ENCODE data around the gene SLC12A8.

The SLC12A8 gene

GRCh38 chr3:125151916-125152315 is 60.6 kb downstream of the SLC12A8 start:
- H3K4me1 ChIP-seq (ENCODE audit: control insufficient read depth, insufficient read depth, low read length, poor library complexity, severe bottlenecking), result peaks cover 38% of the 10 kb centered on the region
- WGBS, 2 experiments (ENCODE audit: insufficient coverage in 2 of 2), result 90% methylated on average over 1 of the region's 1 CpG; no CpG with 5 or more reads in 1 of the 2 experiments
- H3K27ac ChIP-seq (ENCODE audit: low read depth, low read length, severe bottlenecking), result no peak overlapping the region

GRCh38 chr3:125151442-125151817 is 61.1 kb downstream of the SLC12A8 start:
- H3K4me1 ChIP-seq (ENCODE audit: control insufficient read depth, insufficient read depth, low read length, poor library complexity, severe bottlenecking), result peaks cover 38% of the 10 kb centered on the region
- H3K36me3 ChIP-seq (ENCODE audit: control insufficient read depth, insufficient read depth, low read length), result no peaks in the 10 kb centered on the region
- H3K27ac ChIP-seq (ENCODE audit: low read depth, low read length, severe bottlenecking), result no peak overlapping the region
- no peak overlapping the region for H3K4me3 ChIP-seq (ENCODE audit: extremely low read depth, insufficient read depth, low read length, poor library complexity, severe bottlenecking)
- H3K9me3 ChIP-seq (ENCODE audit: control insufficient read depth, low read length), result no peaks in the 10 kb centered on the region
- 90 to 93% methylated on average over 7 to 8 of the region's 9 CpGs for WGBS, 2 experiments (ENCODE audit: insufficient coverage in 2 of 2)

More at GRCh38 chr3:125151916-125152315, 60.6 kb downstream of the SLC12A8 start:
- Histone ChIP-seq H3K4me3 (ENCODE audit: extremely low read depth, insufficient read depth, low read length, poor library complexity, severe bottlenecking) (no peak overlapping the region), H3K36me3 (ENCODE audit: control insufficient read depth, insufficient read depth, low read length) (no peaks in the 10 kb centered on the region), H3K9me3 (ENCODE audit: control insufficient read depth, low read length) (no peaks in the 10 kb centered on the region)

- H3K36me3 ChIP-seq (ENCODE audit: control insufficient read depth, insufficient read depth, low read length), result no peaks in the 10 kb centered on the region
- no peak overlapping the region for H3K27ac ChIP-seq (ENCODE audit: low read depth, low read length, severe bottlenecking)
- H3K4me3 ChIP-seq (ENCODE audit: extremely low read depth, insufficient read depth, low read length, poor library complexity, severe bottlenecking), result no peak overlapping the region
- H3K4me1 ChIP-seq (ENCODE audit: control insufficient read depth, insufficient read depth, low read length, poor library complexity, severe bottlenecking), result peaks cover 33% of the 10 kb centered on the region
- H3K9me3 ChIP-seq (ENCODE audit: control insufficient read depth, low read length), result no peaks in the 10 kb centered on the region
- 80 to 83% methylated on average over 12 of the region's 14 CpGs for WGBS, 2 experiments (ENCODE audit: insufficient coverage in 2 of 2)
Measured at GRCh38 chr3:125150525-125151441, 61.8 kb downstream of the SLC12A8 start.

GRCh38 chr3:125149462-125149861 is 63.1 kb downstream of the SLC12A8 start:
- H3K4me3 ChIP-seq (ENCODE audit: extremely low read depth, insufficient read depth, low read length, poor library complexity, severe bottlenecking), result no peak overlapping the region
- H3K27ac ChIP-seq (ENCODE audit: low read depth, low read length, severe bottlenecking), result no peak overlapping the region
- no peaks in the 10 kb centered on the region for H3K9me3 ChIP-seq (ENCODE audit: control insufficient read depth, low read length)
- H3K36me3 ChIP-seq (ENCODE audit: control insufficient read depth, insufficient read depth, low read length), result no peaks in the 10 kb centered on the region
- peaks cover 36% of the 10 kb centered on the region for H3K4me1 ChIP-seq (ENCODE audit: control insufficient read depth, insufficient read depth, low read length, poor library complexity, severe bottlenecking)

GRCh38 chr3:125148836-125149235 is 63.7 kb downstream of the SLC12A8 start:
- H3K4me3 ChIP-seq (ENCODE audit: extremely low read depth, insufficient read depth, low read length, poor library complexity, severe bottlenecking), result no peak overlapping the region
- H3K27ac ChIP-seq (ENCODE audit: low read depth, low read length, severe bottlenecking), result no peak overlapping the region
- H3K36me3 ChIP-seq (ENCODE audit: control insufficient read depth, insufficient read depth, low read length), result no peaks in the 10 kb centered on the region
- H3K4me1 ChIP-seq (ENCODE audit: control insufficient read depth, insufficient read depth, low read length, poor library complexity, severe bottlenecking), result peaks cover 42% of the 10 kb centered on the region
- 75 to 89% methylated on average over 11 to 13 of the region's 17 CpGs for WGBS, 2 experiments (ENCODE audit: insufficient coverage in 2 of 2)
- no peaks in the 10 kb centered on the region for H3K9me3 ChIP-seq (ENCODE audit: control insufficient read depth, low read length)

GRCh38 chr3:125148016-125148812 is 64.3 kb downstream of the SLC12A8 start:
- Histone ChIP-seq H3K27ac (ENCODE audit: low read depth, low read length, severe bottlenecking) (no peak overlapping the region), H3K4me3 (ENCODE audit: extremely low read depth, insufficient read depth, low read length, poor library complexity, severe bottlenecking) (no peak overlapping the region), H3K4me1 (ENCODE audit: control insufficient read depth, insufficient read depth, low read length, poor library complexity, severe bottlenecking) (peaks cover 48% of the 10 kb centered on the region), H3K36me3 (ENCODE audit: control insufficient read depth, insufficient read depth, low read length) (no peaks in the 10 kb centered on the region), H3K9me3 (ENCODE audit: control insufficient read depth, low read length) (no peaks in the 10 kb centered on the region)
- WGBS, 2 experiments (ENCODE audit: insufficient coverage in 2 of 2), result 79 to 95% methylated on average over 4 to 5 of the region's 7 CpGs

GRCh38 chr3:125147491-125147820 is 65.1 kb downstream of the SLC12A8 start:
- WGBS, 2 experiments (ENCODE audit: insufficient coverage in 2 of 2), result 78 to 85% methylated on average over 4 of the region's 6 CpGs
- Histone ChIP-seq H3K4me1 (ENCODE audit: control insufficient read depth, insufficient read depth, low read length, poor library complexity, severe bottlenecking) (peaks cover 55% of the 10 kb centered on the region), H3K4me3 (ENCODE audit: extremely low read depth, insufficient read depth, low read length, poor library complexity, severe bottlenecking) (no peak overlapping the region), H3K9me3 (ENCODE audit: control insufficient read depth, low read length) (no peaks in the 10 kb centered on the region), H3K36me3 (ENCODE audit: control insufficient read depth, insufficient read depth, low read length) (no peaks in the 10 kb centered on the region), H3K27ac (ENCODE audit: low read depth, low read length, severe bottlenecking) (peak overlapping the region; percentile 31)

GRCh38 chr3:125146626-125147490 is 65.7 kb downstream of the SLC12A8 start:
- Histone ChIP-seq H3K9me3 (ENCODE audit: control insufficient read depth, low read length) (no peaks in the 10 kb centered on the region), H3K27ac (ENCODE audit: low read depth, low read length, severe bottlenecking) (peak overlapping the region; percentile 31), H3K4me1 (ENCODE audit: control insufficient read depth, insufficient read depth, low read length, poor library complexity, severe bottlenecking) (peaks cover 58% of the 10 kb centered on the region), H3K36me3 (ENCODE audit: control insufficient read depth, insufficient read depth, low read length) (no peaks in the 10 kb centered on the region), H3K4me3 (ENCODE audit: extremely low read depth, insufficient read depth, low read length, poor library complexity, severe bottlenecking) (no peak overlapping the region)
- 85 to 88% methylated on average over 20 to 21 of the region's 22 CpGs for WGBS, 2 experiments (ENCODE audit: insufficient coverage in 2 of 2)

GRCh38 chr3:125145751-125146475 is 66.6 kb downstream of the SLC12A8 start:
- 81 to 100% methylated on average over 6 of the region's 10 CpGs for WGBS, 2 experiments (ENCODE audit: insufficient coverage in 2 of 2)
- H3K4me1 ChIP-seq (ENCODE audit: control insufficient read depth, insufficient read depth, low read length, poor library complexity, severe bottlenecking), result peaks cover 56% of the 10 kb centered on the region
- H3K4me3 ChIP-seq (ENCODE audit: extremely low read depth, insufficient read depth, low read length, poor library complexity, severe bottlenecking), result no peak overlapping the region

More at GRCh38 chr3:125145751-125146475, 66.6 kb downstream of the SLC12A8 start:
- H3K36me3 ChIP-seq (ENCODE audit: control insufficient read depth, insufficient read depth, low read length), result no peaks in the 10 kb centered on the region
- H3K27ac ChIP-seq (ENCODE audit: low read depth, low read length, severe bottlenecking), result no peak overlapping the region
- H3K9me3 ChIP-seq (ENCODE audit: control insufficient read depth, low read length), result no peaks in the 10 kb centered on the region

Measured in mesodermal cell (in vitro differentiated cells).